ENCODE measurements around the gene SMAD9. TPM values are rescaled to one million over a fixed set of nuclear protein-coding genes. Genes with fewer than 3 reads are reported as not detected.

Gene SMAD9
- total and polyA plus RNA-seq, 2 of the 8 experiments (the other 6 are each of a cell fraction or from before 2014, with no cell fraction given): 0.45 to 1.0 TPM

- H3K79me2 ChIP-seq (ENCODE audit: control insufficient read depth in 1 of 2, insufficient read depth in 2 of 2, low read length in 2 of 2): no peaks in the 10 kb centered on the region
- no peak overlapping the region for H4K5ac ChIP-seq (ENCODE audit: insufficient read length, low read depth, low read length)
- H2BK12ac ChIP-seq (ENCODE audit: low read depth, low read length): no peak overlapping the region
- no peak overlapping the region for H4K8ac ChIP-seq (ENCODE audit: extremely low read depth, insufficient read depth, low read length)
- no peak overlapping the region for H4K91ac ChIP-seq (replicated peaks; ENCODE audit: insufficient read length, low read length)
- WGBS, 2 experiments (ENCODE audit: extremely low coverage in 1 of 2, insufficient coverage in 1 of 2, insufficient read length in 1 of 2, insufficient replicate concordance in 2 of 2, low coverage in 1 of 2, low lambda C conversion rate in 2 of 2, missing lambda C conversion rate in 1 of 2): 89% methylated on average over 4 of the region's 4 CpGs; no CpG with 5 or more reads in 1 of the 2 experiments
- no peak overlapping the region for H2AK5ac ChIP-seq (ENCODE audit: low read depth, low read length)
- FAIRE-seq (no peak), DNase-seq (ENCODE audit: low read depth in 1 of 2, low spot score in 2 of 2) (no peak)
- no peaks in the 10 kb centered on the region for H3K27me3 ChIP-seq (replicated peaks in 1 of 4; ENCODE audit: control insufficient read depth in 3 of 4, extremely low read depth in 1 of 4, insufficient read depth in 3 of 4, low read length in 3 of 4)
- H2AFZ ChIP-seq (ENCODE audit: low read length): no peak overlapping the region
- no peak overlapping the region for H3K23ac ChIP-seq (ENCODE audit: insufficient read length)
- no peak overlapping the region for H3K4me3 ChIP-seq (ENCODE audit: extremely low read depth in 1 of 4, insufficient read depth in 2 of 4, low read depth in 3 of 4, low read length in 4 of 4)
- no peak overlapping the region for H2BK15ac ChIP-seq (ENCODE audit: low read length)
- H3K18ac ChIP-seq (ENCODE audit: extremely low read depth, low read length): no peak overlapping the region
- H3K4me1 ChIP-seq (replicated peaks in 1 of 4; ENCODE audit: control insufficient read depth in 3 of 4, insufficient read depth in 4 of 4, low read length in 3 of 4): no peaks in the 10 kb centered on the region
- H3K4me2 ChIP-seq (ENCODE audit: insufficient read depth in 1 of 2, low read depth in 2 of 2, low read length in 2 of 2): no peak overlapping the region
- H3K9ac ChIP-seq (replicated peaks in 1 of 4; ENCODE audit: extremely low read depth in 1 of 4, low read depth in 3 of 4, low read length in 3 of 4): no peak overlapping the region
- no peaks in the 10 kb centered on the region for H3K36me3 ChIP-seq (ENCODE audit: control insufficient read depth in 2 of 4, insufficient read depth in 4 of 4, low read length in 3 of 4)
- no peak overlapping the region for H3K56ac ChIP-seq (replicated peaks; ENCODE audit: insufficient read length, low read depth, low read length)
- POLR2A ChIA-PET (ENCODE audit: partially characterized antibody): no interaction called here
- H3K23me2 ChIP-seq (ENCODE audit: low read depth, low read length): no peaks in the 10 kb centered on the region
- no peak overlapping the region for H2BK5ac ChIP-seq (ENCODE audit: low read depth, low read length)
- H2BK20ac ChIP-seq (ENCODE audit: low read length): no peak overlapping the region
- CTCF ChIA-PET (ENCODE audit: partially characterized antibody): no interaction called here
- H3K79me1 ChIP-seq (ENCODE audit: low read depth, low read length): no peaks in the 10 kb centered on the region
- no peak overlapping the region for H3K4ac ChIP-seq (replicated peaks; ENCODE audit: insufficient read length, low read depth, low read length)
- H3K9me3 ChIP-seq (ENCODE audit: insufficient read depth in 2 of 2, low read depth in 1 of 2, low read length in 1 of 2): no peaks in the 10 kb centered on the region
- no peak overlapping the region for H2BK120ac ChIP-seq (replicated peaks; ENCODE audit: low read depth, low read length)
- H3K14ac ChIP-seq (ENCODE audit: insufficient read length): no peak overlapping the region
- no peaks in the 10 kb centered on the region for H4K20me1 ChIP-seq (replicated peaks in 1 of 2; ENCODE audit: control insufficient read depth in 1 of 2, insufficient read depth in 2 of 2, low read length in 2 of 2)
- H3K27ac ChIP-seq (ENCODE audit: low read depth, low read length): no peak overlapping the region
- TF ChIP-seq ATF3 (IDR thresholded peaks at IDR 0.05; ENCODE audit: insufficient read depth, low read depth, low read length) (no peak), GTF2F1 (IDR thresholded peaks at IDR 0.05; ENCODE audit: borderline replicate concordance, low read depth, low read length) (no peak)
Measured at GRCh38 chr13:36907266-36907665, 12.8 kb downstream of the SMAD9 start.
